GM23338 (cell line): Measurements from ENCODE around the gene S100A12.

Experiments used
- CTCF ChIP-seq, 2 experiments: fragments of 200-600 bp in 1 of 2; sonication (generic) in 1 of 2; conservative IDR thresholded peaks; 2 replicates each; pipeline versions ENCODE4 v1.5.1 to v1.6.1; 2016 to 2017; ENCODE audit warnings: antibody characterized with exemption in 2 of 2, low read depth in 2 of 2, mild to moderate bottlenecking in 2 of 2, moderate library complexity in 1 of 2
- EZH2 ChIP-seq: fragments of 200-600 bp; sonication (generic); IDR thresholded peaks from one replicate; pipeline ENCODE4 v1.8.0; 2017; ENCODE audit warnings: antibody characterized with exemption, mild to moderate bottlenecking, low read depth; ENCODE audit not compliant: unreplicated experiment
- EZH2phosphoT487 ChIP-seq: fragments of 200-600 bp; sonication (generic); IDR thresholded peaks from one replicate; pipeline ENCODE4 v1.8.1; 2018; ENCODE audit warnings: antibody characterized with exemption; ENCODE audit not compliant: unreplicated experiment
- JUNB ChIP-seq: IDR thresholded peaks from one replicate; pipeline ENCODE4 v1.6.1; 2016; ENCODE audit warnings: antibody characterized with exemption; ENCODE audit not compliant: unreplicated experiment
- NANOG ChIP-seq: IDR thresholded peaks from 2 replicates; pipeline ENCODE4 v1.6.1; 2016; ENCODE audit warnings: antibody characterized with exemption, borderline replicate concordance
- POLR2AphosphoS5 ChIP-seq: IDR thresholded peaks from 2 replicates; pipeline ENCODE4 v1.6.1; 2016; ENCODE audit warnings: antibody characterized with exemption, low read depth
- STAT1 ChIP-seq: IDR thresholded peaks from one replicate; pipeline ENCODE4 v1.6.1; 2016; ENCODE audit warnings: antibody characterized with exemption; ENCODE audit not compliant: unreplicated experiment
- ZNF114 ChIP-seq: fragments of 250-450 bp; sonication (Bioruptor Pico); IDR thresholded peaks from 2 replicates; pipeline ENCODE4 v1.5.0; 2020; ENCODE audit warnings: mild to moderate bottlenecking, moderate library complexity
- ZNF462 ChIP-seq: fragments of 250-450 bp; sonication (Bioruptor Pico); IDR thresholded peaks from 2 replicates; pipeline ENCODE4 v1.5.0; 2020; ENCODE audit warnings: mild to moderate bottlenecking, moderate library complexity
- TF ChIP-seq, protein P1 (sequence below): IDR thresholded peaks from one replicate; pipeline ENCODE4 v1.6.1; 2018; ENCODE audit warnings: antibody characterized with exemption; ENCODE audit not compliant: unreplicated experiment

- TF ChIP-seq ZNF114 (CRISPR knock-in tag) = no peak
- no peak for TF ChIP-seq CTCF (conservative IDR thresholded peaks at IDR 0.05; ENCODE audit: low read depth in 2 of 2)
- TF ChIP-seq JUNB = no peak
- TF ChIP-seq EZH2phosphoT487 = no peak
- TF ChIP-seq POLR2AphosphoS5 = no peak
- TF ChIP-seq NANOG = no peak
- TF ChIP-seq ZNF462 (CRISPR knock-in tag) = no peak
- TF ChIP-seq, protein P1, sequence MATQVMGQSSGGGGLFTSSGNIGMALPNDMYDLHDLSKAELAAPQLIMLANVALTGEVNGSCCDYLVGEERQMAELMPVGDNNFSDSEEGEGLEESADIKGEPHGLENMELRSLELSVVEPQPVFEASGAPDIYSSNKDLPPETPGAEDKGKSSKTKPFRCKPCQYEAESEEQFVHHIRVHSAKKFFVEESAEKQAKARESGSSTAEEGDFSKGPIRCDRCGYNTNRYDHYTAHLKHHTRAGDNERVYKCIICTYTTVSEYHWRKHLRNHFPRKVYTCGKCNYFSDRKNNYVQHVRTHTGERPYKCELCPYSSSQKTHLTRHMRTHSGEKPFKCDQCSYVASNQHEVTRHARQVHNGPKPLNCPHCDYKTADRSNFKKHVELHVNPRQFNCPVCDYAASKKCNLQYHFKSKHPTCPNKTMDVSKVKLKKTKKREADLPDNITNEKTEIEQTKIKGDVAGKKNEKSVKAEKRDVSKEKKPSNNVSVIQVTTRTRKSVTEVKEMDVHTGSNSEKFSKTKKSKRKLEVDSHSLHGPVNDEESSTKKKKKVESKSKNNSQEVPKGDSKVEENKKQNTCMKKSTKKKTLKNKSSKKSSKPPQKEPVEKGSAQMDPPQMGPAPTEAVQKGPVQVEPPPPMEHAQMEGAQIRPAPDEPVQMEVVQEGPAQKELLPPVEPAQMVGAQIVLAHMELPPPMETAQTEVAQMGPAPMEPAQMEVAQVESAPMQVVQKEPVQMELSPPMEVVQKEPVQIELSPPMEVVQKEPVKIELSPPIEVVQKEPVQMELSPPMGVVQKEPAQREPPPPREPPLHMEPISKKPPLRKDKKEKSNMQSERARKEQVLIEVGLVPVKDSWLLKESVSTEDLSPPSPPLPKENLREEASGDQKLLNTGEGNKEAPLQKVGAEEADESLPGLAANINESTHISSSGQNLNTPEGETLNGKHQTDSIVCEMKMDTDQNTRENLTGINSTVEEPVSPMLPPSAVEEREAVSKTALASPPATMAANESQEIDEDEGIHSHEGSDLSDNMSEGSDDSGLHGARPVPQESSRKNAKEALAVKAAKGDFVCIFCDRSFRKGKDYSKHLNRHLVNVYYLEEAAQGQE = no peak
- no peak for TF ChIP-seq EZH2
- TF ChIP-seq STAT1 = no peak
Observed at GRCh38 chr1:153375511-153375910, at the start of gene S100A12.
